Transverse colon (tissue), 3 donors: ENCODE data around the gene KLHL29.

ENCODE experiments used
- POLR2A ChIP-seq: fragments of 450-650 bp; IDR thresholded peaks from one replicate; pipeline ENCODE4 v1.6.1; 2016; ENCODE audit warnings: antibody characterized with exemption, mild to moderate bottlenecking, moderate library complexity
- TF ChIP-seq, protein P1 (sequence below), 5 experiments: fragments of 200-600 bp in 3 of 5; fragments of 450-650 bp in 2 of 5; sonication (generic) in 3 of 5; IDR thresholded peaks; 1 replicate in 2 of 5; 2 replicates in 3 of 5; pipeline ENCODE4 v1.5.1; 2016 to 2017; ENCODE audit warnings: antibody characterized with exemption in 5 of 5, inconsistent platforms in 3 of 5, mild to moderate bottlenecking in 2 of 5, moderate library complexity in 1 of 5

DNA sequence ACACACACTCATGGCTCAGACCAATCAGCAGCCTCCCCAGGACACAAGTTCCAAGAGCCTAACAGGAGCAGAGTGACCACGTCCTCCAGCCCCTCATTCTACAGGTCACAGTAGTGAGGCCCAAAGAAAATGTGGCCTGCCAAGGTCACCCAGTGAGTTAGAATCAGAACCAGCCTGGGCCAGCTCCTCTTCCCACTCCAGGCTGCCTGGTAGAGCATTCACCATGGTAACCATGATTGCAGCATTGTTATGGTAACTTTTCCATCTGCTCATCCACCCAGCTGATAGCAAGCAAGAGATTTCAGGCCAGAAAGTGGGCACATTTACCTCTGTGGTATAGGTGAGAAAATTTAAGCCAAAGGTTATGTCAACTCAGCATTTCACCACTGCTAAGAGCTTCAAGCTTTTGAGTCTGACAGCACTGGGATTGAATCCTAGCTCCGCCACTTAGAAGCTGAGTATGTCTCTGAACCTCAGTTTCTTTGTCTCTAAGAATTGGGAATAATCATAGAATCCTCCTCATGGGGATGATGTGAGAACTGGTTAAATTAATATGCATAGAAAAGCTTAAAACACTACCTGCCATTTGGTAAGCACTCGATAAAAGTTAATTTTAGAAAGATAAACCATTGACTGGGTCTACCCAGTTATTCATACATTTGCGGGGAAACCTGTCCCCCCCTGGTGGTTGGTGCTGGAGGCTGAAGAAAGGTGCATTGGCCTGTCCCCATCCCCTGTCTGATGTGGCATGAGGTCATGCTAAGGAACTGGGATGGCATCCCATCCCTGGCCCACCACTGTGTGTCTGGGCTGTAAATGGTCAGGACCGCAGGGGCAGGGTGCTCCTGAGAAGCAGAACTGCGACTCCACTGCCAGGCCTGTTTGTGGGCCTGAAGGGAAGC lies 181.5 kb downstream of the KLHL29 start:
- TF ChIP-seq, protein P1, sequence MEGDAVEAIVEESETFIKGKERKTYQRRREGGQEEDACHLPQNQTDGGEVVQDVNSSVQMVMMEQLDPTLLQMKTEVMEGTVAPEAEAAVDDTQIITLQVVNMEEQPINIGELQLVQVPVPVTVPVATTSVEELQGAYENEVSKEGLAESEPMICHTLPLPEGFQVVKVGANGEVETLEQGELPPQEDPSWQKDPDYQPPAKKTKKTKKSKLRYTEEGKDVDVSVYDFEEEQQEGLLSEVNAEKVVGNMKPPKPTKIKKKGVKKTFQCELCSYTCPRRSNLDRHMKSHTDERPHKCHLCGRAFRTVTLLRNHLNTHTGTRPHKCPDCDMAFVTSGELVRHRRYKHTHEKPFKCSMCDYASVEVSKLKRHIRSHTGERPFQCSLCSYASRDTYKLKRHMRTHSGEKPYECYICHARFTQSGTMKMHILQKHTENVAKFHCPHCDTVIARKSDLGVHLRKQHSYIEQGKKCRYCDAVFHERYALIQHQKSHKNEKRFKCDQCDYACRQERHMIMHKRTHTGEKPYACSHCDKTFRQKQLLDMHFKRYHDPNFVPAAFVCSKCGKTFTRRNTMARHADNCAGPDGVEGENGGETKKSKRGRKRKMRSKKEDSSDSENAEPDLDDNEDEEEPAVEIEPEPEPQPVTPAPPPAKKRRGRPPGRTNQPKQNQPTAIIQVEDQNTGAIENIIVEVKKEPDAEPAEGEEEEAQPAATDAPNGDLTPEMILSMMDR (IDR thresholded peaks at IDR 0.05) = peak in 4 of 5 experiments; percentile 22 to 29 (median 26)
- no peak for TF ChIP-seq POLR2A
